Measurements from ENCODE around the gene ANKRD10. TPM values are rescaled to one million over a fixed set of nuclear protein-coding genes. Genes with fewer than 3 reads are reported as not detected.

ANKRD10 gene
- total RNA-seq, 1 experiment from 2014 or later: 168 TPM

GRCh38 chr13:110873639-110874507, 41.0 kb downstream of the ANKRD10 start:
- H2AFZ ChIP-seq (ENCODE audit: low read length): no peak overlapping the region
- H3K27ac ChIP-seq (ENCODE audit: low read length): no peak overlapping the region
- no peak for DNase-seq
- no peaks in the 10 kb centered on the region for H3K9me2 ChIP-seq (replicated peaks; ENCODE audit: insufficient read depth, low read length)
- no peak overlapping the region for H3K9ac ChIP-seq (ENCODE audit: low read length)
- H3K27me3 ChIP-seq (ENCODE audit: low read length): no peaks in the 10 kb centered on the region
- H3K4me2 ChIP-seq (ENCODE audit: low read depth, low read length, poor library complexity, severe bottlenecking): no peak overlapping the region
- H3K9me3 ChIP-seq (ENCODE audit: low read length): no peaks in the 10 kb centered on the region
- H3K36me3 ChIP-seq (ENCODE audit: insufficient read depth, low read length): no peaks in the 10 kb centered on the region
- no peaks in the 10 kb centered on the region for H3K79me2 ChIP-seq (ENCODE audit: low read length)
- no peaks in the 10 kb centered on the region for H4K20me1 ChIP-seq (ENCODE audit: insufficient read depth, low read depth, low read length)
- H3K4me3 ChIP-seq (ENCODE audit: low read length): no peak overlapping the region
- H3K4me1 ChIP-seq (ENCODE audit: low read length): no peaks in the 10 kb centered on the region

- H3K27me3 ChIP-seq (ENCODE audit: low read length): no peaks in the 10 kb centered on the region
- no peak for DNase-seq
Measured at GRCh38 chr13:110872768-110873638, 41.9 kb downstream of the ANKRD10 start.

GRCh38 chr13:110872034-110872767, 42.7 kb downstream of the ANKRD10 start:
- Histone ChIP-seq H3K4me1 (ENCODE audit: low read length) (no peaks in the 10 kb centered on the region), H4K20me1 (ENCODE audit: insufficient read depth, low read depth, low read length) (no peaks in the 10 kb centered on the region), H3K9ac (ENCODE audit: low read length) (no peak overlapping the region), H3K27me3 (ENCODE audit: low read length) (no peaks in the 10 kb centered on the region), H3K9me2 (replicated peaks; ENCODE audit: insufficient read depth, low read length) (no peaks in the 10 kb centered on the region), H3K9me3 (ENCODE audit: low read length) (no peaks in the 10 kb centered on the region), H3K36me3 (ENCODE audit: insufficient read depth, low read length) (no peaks in the 10 kb centered on the region), H3K4me3 (ENCODE audit: low read length) (no peak overlapping the region), H3K79me2 (ENCODE audit: low read length) (no peaks in the 10 kb centered on the region), H2AFZ (ENCODE audit: low read length) (no peak overlapping the region), H3K27ac (ENCODE audit: low read length) (no peak overlapping the region), H3K4me2 (ENCODE audit: low read depth, low read length, poor library complexity, severe bottlenecking) (no peak overlapping the region)
- DNase-seq: no peak

More at GRCh38 chr13:110872768-110873638, 41.9 kb downstream of the ANKRD10 start:
- Histone ChIP-seq H3K36me3 (ENCODE audit: insufficient read depth, low read length) (no peaks in the 10 kb centered on the region), H3K9ac (ENCODE audit: low read length) (no peak overlapping the region), H3K4me1 (ENCODE audit: low read length) (no peaks in the 10 kb centered on the region), H3K79me2 (ENCODE audit: low read length) (no peaks in the 10 kb centered on the region), H3K4me2 (ENCODE audit: low read depth, low read length, poor library complexity, severe bottlenecking) (no peak overlapping the region), H3K27ac (ENCODE audit: low read length) (no peak overlapping the region), H3K4me3 (ENCODE audit: low read length) (no peak overlapping the region), H2AFZ (ENCODE audit: low read length) (no peak overlapping the region), H4K20me1 (ENCODE audit: insufficient read depth, low read depth, low read length) (no peaks in the 10 kb centered on the region), H3K9me2 (replicated peaks; ENCODE audit: insufficient read depth, low read length) (no peaks in the 10 kb centered on the region), H3K9me3 (ENCODE audit: low read length) (no peaks in the 10 kb centered on the region)

GRCh38 chr13:110869805-110870706, 44.8 kb downstream of the ANKRD10 start:
- no peak overlapping the region for H3K4me2 ChIP-seq (ENCODE audit: low read depth, low read length, poor library complexity, severe bottlenecking)

GRCh38 chr13:110869231-110869804, 45.6 kb downstream of the ANKRD10 start:
- Histone ChIP-seq H3K9ac (ENCODE audit: low read length) (no peak overlapping the region), H3K4me1 (ENCODE audit: low read length) (no peaks in the 10 kb centered on the region), H3K9me2 (replicated peaks; ENCODE audit: insufficient read depth, low read length) (no peaks in the 10 kb centered on the region), H3K27me3 (ENCODE audit: low read length) (no peaks in the 10 kb centered on the region), H3K27ac (ENCODE audit: low read length) (no peak overlapping the region), H2AFZ (ENCODE audit: low read length) (no peak overlapping the region), H3K36me3 (ENCODE audit: insufficient read depth, low read length) (no peaks in the 10 kb centered on the region), H3K9me3 (ENCODE audit: low read length) (no peaks in the 10 kb centered on the region), H4K20me1 (ENCODE audit: insufficient read depth, low read depth, low read length) (no peaks in the 10 kb centered on the region), H3K79me2 (ENCODE audit: low read length) (no peaks in the 10 kb centered on the region), H3K4me2 (ENCODE audit: low read depth, low read length, poor library complexity, severe bottlenecking) (no peak overlapping the region), H3K4me3 (ENCODE audit: low read length) (no peak overlapping the region)
- DNase-seq: no peak

More at GRCh38 chr13:110869805-110870706, 44.8 kb downstream of the ANKRD10 start:
- Histone ChIP-seq H3K9me3 (ENCODE audit: low read length) (no peaks in the 10 kb centered on the region), H3K36me3 (ENCODE audit: insufficient read depth, low read length) (no peaks in the 10 kb centered on the region), H3K79me2 (ENCODE audit: low read length) (no peaks in the 10 kb centered on the region), H4K20me1 (ENCODE audit: insufficient read depth, low read depth, low read length) (no peaks in the 10 kb centered on the region), H3K9me2 (replicated peaks; ENCODE audit: insufficient read depth, low read length) (no peaks in the 10 kb centered on the region), H3K4me3 (ENCODE audit: low read length) (no peak overlapping the region), H3K4me1 (ENCODE audit: low read length) (no peaks in the 10 kb centered on the region), H3K27me3 (ENCODE audit: low read length) (no peaks in the 10 kb centered on the region), H3K9ac (ENCODE audit: low read length) (no peak overlapping the region), H2AFZ (ENCODE audit: low read length) (no peak overlapping the region), H3K27ac (ENCODE audit: low read length) (no peak overlapping the region)
- no peak for DNase-seq

GRCh38 chr13:110868720-110869119, 46.1 kb downstream of the ANKRD10 start:
- H3K9me2 ChIP-seq (replicated peaks; ENCODE audit: insufficient read depth, low read length): no peaks in the 10 kb centered on the region
- no peaks in the 10 kb centered on the region for H3K79me2 ChIP-seq (ENCODE audit: low read length)
- no peak overlapping the region for H3K9ac ChIP-seq (ENCODE audit: low read length)
- no peak overlapping the region for H3K27ac ChIP-seq (ENCODE audit: low read length)
- no peaks in the 10 kb centered on the region for H4K20me1 ChIP-seq (ENCODE audit: insufficient read depth, low read depth, low read length)
- no peak overlapping the region for H3K4me2 ChIP-seq (ENCODE audit: low read depth, low read length, poor library complexity, severe bottlenecking)
- no peaks in the 10 kb centered on the region for H3K27me3 ChIP-seq (ENCODE audit: low read length)
- no peaks in the 10 kb centered on the region for H3K9me3 ChIP-seq (ENCODE audit: low read length)
- H2AFZ ChIP-seq (ENCODE audit: low read length): no peak overlapping the region
- H3K4me1 ChIP-seq (ENCODE audit: low read length): no peaks in the 10 kb centered on the region
- no peak for DNase-seq
- no peak overlapping the region for H3K4me3 ChIP-seq (ENCODE audit: low read length)
- no peaks in the 10 kb centered on the region for H3K36me3 ChIP-seq (ENCODE audit: insufficient read depth, low read length)

GRCh38 chr13:110867380-110867779, 47.5 kb downstream of the ANKRD10 start:
- no peaks in the 10 kb centered on the region for H3K36me3 ChIP-seq (ENCODE audit: insufficient read depth, low read length)
- H3K4me3 ChIP-seq (ENCODE audit: low read length): no peak overlapping the region
- H3K79me2 ChIP-seq (ENCODE audit: low read length): no peaks in the 10 kb centered on the region
- no peak overlapping the region for H3K4me2 ChIP-seq (ENCODE audit: low read depth, low read length, poor library complexity, severe bottlenecking)
- DNase-seq: no peak
- no peak overlapping the region for H3K27ac ChIP-seq (ENCODE audit: low read length)
- H3K9me2 ChIP-seq (replicated peaks; ENCODE audit: insufficient read depth, low read length): no peaks in the 10 kb centered on the region
- H3K9me3 ChIP-seq (ENCODE audit: low read length): no peaks in the 10 kb centered on the region
- H3K27me3 ChIP-seq (ENCODE audit: low read length): no peaks in the 10 kb centered on the region
- no peak overlapping the region for H3K9ac ChIP-seq (ENCODE audit: low read length)
- H2AFZ ChIP-seq (ENCODE audit: low read length): no peak overlapping the region
- no peaks in the 10 kb centered on the region for H3K4me1 ChIP-seq (ENCODE audit: low read length)
- H4K20me1 ChIP-seq (ENCODE audit: insufficient read depth, low read depth, low read length): no peaks in the 10 kb centered on the region

Data from Karpas-422 (cell line).